Ramos (cell line): Measurements from ENCODE around the gene GET4.
"Not testable (repeated sequence)": the region's sequence is repeated elsewhere in the genome, so short reads cannot be mapped to it uniquely, and the experiment has no call there.

Experiments
- in situ Hi-C: fragments of 300-500 bp; cut with MboI; formaldehyde crosslinking; loops from one replicate; pipeline ENCODE4 v1.14.3; 2022; ENCODE audit warnings: low sequenced_read_pairs; ENCODE audit not compliant: unreplicated experiment

GET4 gene

GRCh38 chr7:923108-924041 is 47.0 kb downstream of the GET4 start:
- in situ Hi-C loops = no loop called here

GRCh38 chr7:924042-924441 is 47.7 kb downstream of the GET4 start:
- in situ Hi-C loops = not testable (repeated sequence)

DNA sequence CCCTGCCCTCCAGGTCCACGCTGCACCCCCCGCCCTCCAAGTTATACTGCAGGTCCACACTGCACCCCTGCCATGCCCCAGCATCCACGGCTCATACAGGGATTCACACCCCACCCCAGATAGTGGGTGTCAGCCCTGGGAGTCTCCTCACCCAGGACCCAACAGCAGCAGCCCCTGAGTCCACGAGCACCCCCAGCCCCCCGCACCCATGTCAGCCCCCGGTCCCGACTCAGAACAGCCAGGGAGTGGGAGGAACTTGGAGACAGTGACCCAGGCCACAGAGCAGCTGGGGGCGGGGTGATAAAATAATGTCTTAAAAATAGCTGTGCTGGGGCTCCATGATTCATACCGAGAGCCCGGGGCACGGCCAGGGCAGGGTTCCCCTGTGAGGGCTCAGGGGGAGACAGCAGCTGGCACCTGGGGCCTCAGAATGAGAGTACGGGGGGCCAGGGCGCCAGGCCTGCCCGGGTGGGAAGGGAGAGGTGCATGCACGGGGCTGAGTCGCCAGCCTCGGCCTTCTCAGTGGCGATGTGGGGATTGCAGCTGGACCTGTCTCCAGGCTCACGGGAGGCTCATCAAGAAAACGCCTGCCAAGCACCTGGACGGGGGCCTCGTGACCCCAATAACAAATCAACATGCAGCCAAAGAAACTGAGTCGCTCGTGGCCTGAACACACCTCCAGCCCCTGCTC is 48.3 kb downstream of the GET4 start:
- in situ Hi-C loops = no loop called here

GRCh38 chr7:925601-926000 is 49.2 kb downstream of the GET4 start:
- in situ Hi-C loops = no loop called here

- in situ Hi-C loops = no loop called here
Measured at GRCh38 chr7:926061-927030, 50.0 kb downstream of the GET4 start.

DNA sequence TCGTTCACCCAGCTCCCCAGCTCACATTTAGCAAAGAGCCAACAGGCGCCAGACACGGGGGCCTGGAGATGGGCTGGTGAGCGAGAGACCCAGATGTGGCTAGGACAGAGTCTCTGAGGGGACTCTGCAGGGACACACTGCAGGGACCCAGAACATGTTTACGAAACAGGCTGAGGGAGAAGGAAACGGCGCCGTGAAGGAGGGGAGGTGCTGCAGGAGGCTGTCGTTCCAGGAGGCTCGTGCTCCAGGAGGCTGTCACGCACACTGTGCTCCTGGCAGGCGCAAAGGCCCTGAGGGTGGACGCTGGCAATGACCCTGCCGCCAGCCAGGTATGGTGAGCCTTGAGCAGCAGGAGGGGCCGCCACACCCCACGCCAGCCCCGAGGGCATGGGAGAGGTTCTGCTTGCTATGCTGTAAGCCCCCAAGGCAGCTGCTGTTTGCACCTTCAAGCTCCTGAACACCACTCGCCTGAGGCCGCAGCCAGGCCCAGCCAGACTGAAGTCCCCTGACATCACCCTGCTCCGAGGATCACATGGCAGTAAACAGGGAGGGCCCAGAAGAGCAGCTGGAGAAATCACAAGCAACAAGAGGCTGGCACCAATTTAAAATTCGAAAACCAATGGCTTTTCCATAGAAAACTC is 50.8 kb downstream of the GET4 start:
- in situ Hi-C loops = no loop called here

DNA sequence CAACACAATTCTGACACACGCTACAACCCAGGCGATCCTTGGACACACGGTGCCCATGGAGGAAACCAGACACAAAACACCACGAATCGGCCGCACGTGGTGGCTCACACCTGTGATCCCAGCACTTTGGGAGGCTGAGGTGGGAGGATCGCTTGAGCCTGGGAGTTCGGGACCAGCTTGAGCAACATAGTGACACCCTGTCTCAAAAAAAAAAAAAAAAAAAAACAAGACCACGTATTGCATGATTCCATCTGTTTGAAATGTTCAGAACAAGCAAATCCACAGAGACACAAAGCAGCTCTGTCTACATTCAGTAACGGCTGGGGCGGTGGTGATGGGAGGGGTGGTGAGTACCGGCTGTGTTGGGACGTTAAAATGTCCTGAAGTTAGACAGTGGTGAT is 53.0 kb downstream of the GET4 start:
- in situ Hi-C loops = no loop called here

- in situ Hi-C loops = no loop called here
Measured at GRCh38 chr7:930975-931758, 54.8 kb downstream of the GET4 start.

- in situ Hi-C loops = no loop called here
Measured at GRCh38 chr7:931871-932650, 55.7 kb downstream of the GET4 start.

- in situ Hi-C loops = no loop called here
Measured at GRCh38 chr7:932651-932975, 56.3 kb downstream of the GET4 start.

DNA sequence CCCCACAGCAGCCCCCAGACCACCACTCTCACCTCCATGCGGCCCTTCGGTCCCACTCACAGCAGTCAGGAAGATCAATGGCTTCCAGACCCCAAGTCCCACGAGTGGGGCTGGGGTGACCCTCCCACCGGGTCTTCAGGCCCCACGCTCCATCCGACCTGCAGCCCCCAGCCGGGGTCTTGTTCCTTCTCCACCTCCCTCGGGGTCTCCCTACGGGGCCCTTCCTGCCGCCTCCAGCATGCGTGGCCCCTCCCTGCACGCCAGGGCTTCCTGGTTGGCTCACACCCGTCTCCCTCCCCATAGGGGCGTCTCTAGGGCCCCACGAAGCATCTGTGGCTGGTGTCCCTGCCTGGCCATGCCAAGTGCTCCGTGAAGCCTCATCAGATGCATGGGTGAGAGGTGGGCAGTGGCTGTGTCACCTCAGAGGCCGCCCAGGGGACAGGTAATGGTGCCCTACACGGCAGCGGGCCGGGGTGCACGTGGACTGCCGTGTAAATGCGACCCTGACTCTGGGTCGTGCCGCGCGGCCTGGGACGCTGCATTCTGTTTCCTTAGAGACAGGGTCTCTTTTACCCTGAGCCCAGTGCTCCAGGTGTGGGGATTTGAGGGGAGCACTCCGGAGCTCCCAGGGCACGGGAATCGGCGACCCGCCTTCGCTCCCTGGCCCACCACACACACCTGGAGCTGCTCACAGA is 58.3 kb downstream of the GET4 start:
- in situ Hi-C loops = no loop called here

DNA sequence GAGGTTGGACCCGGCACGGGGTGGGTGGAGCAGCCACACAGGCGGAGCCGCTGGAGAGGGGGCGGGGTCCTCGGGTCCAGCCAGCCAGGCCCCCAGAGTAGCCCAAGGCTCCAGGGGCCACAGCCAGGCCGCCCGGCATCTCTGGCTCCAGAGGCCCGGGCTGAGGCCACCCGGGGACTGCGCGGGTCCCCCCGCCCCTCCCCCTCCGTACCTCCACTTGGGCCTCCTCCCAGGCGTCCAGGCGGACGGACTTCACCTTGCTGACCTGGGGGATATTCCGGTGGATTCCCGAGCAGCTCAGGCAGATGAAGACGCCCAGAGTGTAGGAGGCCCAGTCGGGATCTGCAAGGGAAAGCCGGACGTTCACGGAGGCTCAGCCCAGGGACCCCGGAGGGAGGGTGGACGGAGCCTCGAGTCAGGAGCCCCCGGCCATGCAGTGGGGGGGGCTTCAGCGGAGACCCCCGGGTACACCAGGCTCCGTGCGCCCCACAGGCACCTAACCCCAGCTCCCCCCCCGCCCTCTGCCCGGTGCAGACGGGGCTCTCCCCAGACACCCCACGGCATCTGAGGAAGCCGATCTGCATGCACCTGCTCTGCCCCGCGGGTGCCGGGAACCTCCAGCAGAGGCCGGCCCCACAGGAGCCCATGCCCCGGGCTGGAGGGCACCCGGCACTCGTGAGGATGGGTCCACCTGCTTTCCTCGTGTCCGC is 59.0 kb downstream of the GET4 start:
- in situ Hi-C loops = no loop called here

DNA sequence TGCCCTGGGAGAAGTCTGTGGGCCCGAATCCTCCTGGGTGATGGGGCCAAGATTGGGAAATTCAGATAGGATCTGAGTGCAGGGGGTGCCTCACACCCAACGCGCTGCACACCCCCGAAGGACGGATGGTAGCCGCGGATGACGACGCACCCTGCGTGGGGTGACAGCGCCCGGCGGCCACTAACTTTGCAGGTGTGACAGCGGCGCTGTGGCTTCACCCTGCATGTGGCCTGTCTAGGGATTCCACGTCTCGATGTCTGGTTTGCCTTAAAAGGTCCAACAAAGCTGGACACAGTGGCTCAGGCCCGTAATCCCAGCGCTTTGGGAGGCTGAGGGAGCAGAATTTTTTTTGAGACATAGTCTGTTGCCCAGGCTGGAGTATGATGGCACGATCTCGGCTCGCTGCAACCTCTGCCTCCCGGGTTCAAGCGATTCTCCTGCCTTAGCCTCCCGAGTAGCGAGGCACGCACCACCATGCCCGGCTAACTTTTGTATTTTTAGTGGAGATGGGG is 59.6 kb downstream of the GET4 start:
- in situ Hi-C loops = no loop called here

- in situ Hi-C loops = no loop called here
Measured at GRCh38 chr7:936386-937054, 60.2 kb downstream of the GET4 start.

GRCh38 chr7:937856-938484 is 61.6 kb downstream of the GET4 start:
- in situ Hi-C loops = no loop called here

- in situ Hi-C loops = no loop called here
Measured at GRCh38 chr7:938546-939185, 62.3 kb downstream of the GET4 start.
